ENCODE measurements around the gene POLH.
"Not testable (repeated sequence)": the region's sequence is repeated elsewhere in the genome, so short reads cannot be mapped to it uniquely, and the experiment has no call there.

Gene POLH

DNA sequence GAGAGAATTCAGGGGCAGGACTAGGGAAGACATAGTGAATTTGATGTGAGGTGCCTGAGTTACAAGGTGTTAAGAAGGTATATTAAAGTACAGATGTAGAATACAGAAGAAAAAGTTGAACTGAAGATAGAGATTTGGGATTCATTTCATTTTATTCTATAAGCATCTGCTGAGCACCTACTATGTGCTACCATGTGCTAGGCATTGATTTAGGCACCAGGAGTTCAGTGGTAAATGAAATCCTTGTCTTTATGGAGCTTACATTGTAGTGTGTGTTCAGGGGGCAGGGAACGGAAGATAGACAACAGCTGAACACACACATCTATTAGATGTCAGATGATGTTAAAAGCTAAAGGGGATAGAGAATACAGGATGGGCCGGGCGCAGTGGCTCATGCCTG lies 71.6 kb downstream of the POLH start:
- Histone ChIP-seq H3K9me3 (no peaks in the 10 kb centered on the region), H3K4me1 (peaks cover 0 to 14% (median 9%) of the 10 kb centered on the region in 4 donors), H3K27me3 (no peaks in the 10 kb centered on the region), H3K27ac (no peak overlapping the region), H3K36me3 (peaks cover 0 to 4% (median 0%) of the 10 kb centered on the region in 3 donors), H3K4me3 (no peak overlapping the region)
- intact Hi-C loops (cut with DNase I; ENCODE audit: low total_unique reads): no loop called here
- DNase-seq: no peak
- TF ChIP-seq, protein P1, sequence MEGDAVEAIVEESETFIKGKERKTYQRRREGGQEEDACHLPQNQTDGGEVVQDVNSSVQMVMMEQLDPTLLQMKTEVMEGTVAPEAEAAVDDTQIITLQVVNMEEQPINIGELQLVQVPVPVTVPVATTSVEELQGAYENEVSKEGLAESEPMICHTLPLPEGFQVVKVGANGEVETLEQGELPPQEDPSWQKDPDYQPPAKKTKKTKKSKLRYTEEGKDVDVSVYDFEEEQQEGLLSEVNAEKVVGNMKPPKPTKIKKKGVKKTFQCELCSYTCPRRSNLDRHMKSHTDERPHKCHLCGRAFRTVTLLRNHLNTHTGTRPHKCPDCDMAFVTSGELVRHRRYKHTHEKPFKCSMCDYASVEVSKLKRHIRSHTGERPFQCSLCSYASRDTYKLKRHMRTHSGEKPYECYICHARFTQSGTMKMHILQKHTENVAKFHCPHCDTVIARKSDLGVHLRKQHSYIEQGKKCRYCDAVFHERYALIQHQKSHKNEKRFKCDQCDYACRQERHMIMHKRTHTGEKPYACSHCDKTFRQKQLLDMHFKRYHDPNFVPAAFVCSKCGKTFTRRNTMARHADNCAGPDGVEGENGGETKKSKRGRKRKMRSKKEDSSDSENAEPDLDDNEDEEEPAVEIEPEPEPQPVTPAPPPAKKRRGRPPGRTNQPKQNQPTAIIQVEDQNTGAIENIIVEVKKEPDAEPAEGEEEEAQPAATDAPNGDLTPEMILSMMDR (IDR thresholded peaks at IDR 0.05): no peak

DNA sequence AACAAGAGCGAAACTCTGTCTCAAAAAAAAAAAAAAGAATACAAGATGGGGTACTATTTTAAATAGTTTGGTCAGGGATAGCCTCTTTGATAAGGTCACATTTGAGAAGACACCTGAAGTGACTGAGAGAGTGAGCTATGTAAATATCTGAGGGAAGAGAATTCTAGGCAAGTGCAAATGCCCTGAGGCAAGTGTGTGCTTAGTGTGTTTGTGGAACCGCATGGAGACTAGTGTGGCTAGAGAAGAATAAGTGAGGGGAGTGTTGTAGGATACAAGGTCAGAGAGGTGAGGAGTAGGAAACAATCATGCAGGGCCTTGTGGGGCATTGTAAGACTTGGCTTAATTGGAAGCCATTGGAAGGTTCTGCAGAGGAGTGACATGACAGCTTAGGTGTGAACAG lies 72.3 kb downstream of the POLH start:
- Histone ChIP-seq H3K4me1 (peaks cover 0 to 14% (median 9%) of the 10 kb centered on the region in 4 donors), H3K4me3 (no peak overlapping the region), H3K9me3 (no peaks in the 10 kb centered on the region), H3K27me3 (no peaks in the 10 kb centered on the region), H3K36me3 (no peaks in the 10 kb centered on the region), H3K27ac (no peak overlapping the region)
- TF ChIP-seq, protein P1 (IDR thresholded peaks at IDR 0.05): no peak
- DNase-seq: no peak
- intact Hi-C loops (cut with DNase I; ENCODE audit: low total_unique reads): no loop called here

DNA sequence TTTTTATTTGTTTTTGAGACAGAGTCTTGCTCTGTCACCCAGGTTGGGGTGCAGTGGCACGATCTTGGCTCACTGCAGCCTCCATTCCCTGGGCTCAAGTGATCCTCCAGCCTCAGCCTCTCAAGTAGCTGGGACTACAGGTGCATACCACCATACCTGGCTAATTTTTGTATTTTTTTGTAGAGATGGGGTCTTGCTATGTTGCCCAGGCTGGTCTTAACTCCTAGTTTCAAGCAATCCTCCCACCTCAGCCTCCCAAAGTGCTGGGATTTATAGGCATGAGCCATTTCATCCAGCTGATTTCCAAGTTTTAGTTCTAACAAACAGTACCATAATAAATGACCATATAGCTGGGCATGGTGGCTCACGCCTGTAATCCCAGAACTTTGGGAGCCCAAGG lies 76.8 kb downstream of the POLH start:
- H3K27me3 ChIP-seq; intact Hi-C loops (cut with DNase I; ENCODE audit: low total_unique reads); DNase-seq; H3K4me1 ChIP-seq; H3K36me3 ChIP-seq; H3K9me3 ChIP-seq; H3K4me3 ChIP-seq; H3K27ac ChIP-seq: not testable (repeated sequence)

DNA sequence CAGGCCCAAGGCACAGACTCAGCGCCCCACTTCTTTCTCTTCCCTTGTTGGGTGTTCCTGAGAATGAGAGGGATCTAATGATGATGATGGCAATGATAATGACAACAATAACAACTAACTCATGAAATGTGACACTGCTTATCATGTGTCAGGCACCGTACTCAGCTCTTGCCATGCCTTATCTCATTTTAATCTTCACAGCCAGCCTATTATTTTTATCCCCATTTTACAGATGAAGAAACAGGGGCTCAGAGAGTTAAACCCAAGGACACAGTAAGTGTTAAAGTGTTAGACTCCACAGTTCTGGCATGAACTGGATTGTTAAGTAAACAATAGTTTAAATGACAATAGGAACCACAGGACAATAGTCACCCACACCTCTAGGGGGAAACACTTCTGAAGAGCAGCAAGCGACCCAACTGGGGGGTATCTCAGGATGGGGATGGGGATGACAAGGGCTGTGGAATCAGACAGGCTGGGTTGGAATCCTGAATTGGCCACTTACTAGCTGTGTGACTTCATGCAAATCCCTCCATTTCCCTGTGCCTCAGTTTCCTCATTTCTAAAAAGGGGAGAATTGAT lies 81.3 kb downstream of the POLH start:
- H3K27ac ChIP-seq: no peak overlapping the region

DNA sequence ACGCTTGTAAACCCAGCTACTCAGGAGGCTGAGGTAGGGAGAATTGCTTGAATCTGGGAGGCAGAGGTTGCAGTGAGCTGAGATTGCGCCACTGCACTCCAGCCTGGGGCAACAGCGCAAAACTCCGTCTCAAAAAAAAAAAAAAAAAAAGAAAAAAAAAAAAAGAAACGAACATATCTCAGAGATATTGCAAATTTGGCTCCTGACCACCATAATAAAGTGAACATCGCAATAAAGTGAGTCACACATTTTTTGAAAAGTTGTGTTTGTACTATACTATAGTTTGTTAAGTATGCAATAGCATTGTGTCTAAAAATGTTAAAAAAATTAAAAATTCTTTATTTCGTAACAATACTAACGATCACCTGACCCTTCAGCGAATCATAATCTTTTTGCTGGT lies 82.2 kb downstream of the POLH start:
- Histone ChIP-seq H3K36me3 (no peaks in the 10 kb centered on the region), H3K9me3 (no peaks in the 10 kb centered on the region), H3K27ac (no peak overlapping the region), H3K27me3 (peaks cover 0 to 4% of the 10 kb centered on the region in 2 donors), H3K4me1 (no peaks in the 10 kb centered on the region), H3K4me3 (no peak overlapping the region)
- intact Hi-C loops (cut with DNase I; ENCODE audit: low total_unique reads): no loop called here
- TF ChIP-seq, protein P1 (IDR thresholded peaks at IDR 0.05): no peak
- DNase-seq: no peak

More for the DNA sequence above, 81.3 kb downstream of the POLH start:
- Histone ChIP-seq H3K9me3 (no peaks in the 10 kb centered on the region), H3K4me1 (no peaks in the 10 kb centered on the region), H3K36me3 (no peaks in the 10 kb centered on the region), H3K4me3 (no peak overlapping the region), H3K27me3 (peaks cover 0 to 4% of the 10 kb centered on the region in 2 donors)
- no peak for DNase-seq
- intact Hi-C loops (cut with DNase I; ENCODE audit: low total_unique reads): no loop called here
- TF ChIP-seq, protein P1 (IDR thresholded peaks at IDR 0.05): no peak

DNA sequence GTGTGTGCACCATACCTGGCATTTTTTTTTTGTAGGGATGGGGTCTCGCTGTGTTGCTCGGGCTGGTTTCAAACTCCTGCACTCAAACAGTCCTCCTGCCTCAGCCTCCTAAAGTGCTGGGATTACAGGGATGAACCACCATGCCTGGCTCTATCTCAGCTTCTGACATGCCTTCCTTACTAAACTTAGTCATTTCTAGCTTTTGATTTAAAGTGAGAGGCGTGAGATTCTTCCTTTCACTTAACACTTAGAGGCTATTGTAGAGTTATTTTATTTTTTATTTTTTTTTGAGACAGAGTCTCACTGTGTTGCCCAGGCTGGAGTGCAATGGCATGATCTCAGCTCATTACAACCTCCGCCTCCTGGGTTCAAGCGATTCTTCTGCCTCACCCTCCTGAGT lies 87.0 kb downstream of the POLH start:
- intact Hi-C loops (cut with DNase I; ENCODE audit: low total_unique reads); H3K4me1 ChIP-seq; H3K27me3 ChIP-seq; H3K27ac ChIP-seq; H3K36me3 ChIP-seq; H3K4me3 ChIP-seq; H3K9me3 ChIP-seq; DNase-seq: not testable (repeated sequence)
